MCF 10A (cell line): ENCODE results near the gene OR2AT4. TPM values are rescaled to one million over a fixed set of nuclear protein-coding genes. Genes with fewer than 3 reads are reported as not detected.

Experiments used
- total RNA-seq: library from RNA; stranded (reverse); gene quantifications from 2 replicates; pipeline ENCODE4 v1.2.3, GENCODE V29; 2022

OR2AT4 gene
- total RNA-seq, 1 experiment from 2014 or later = not detected

Other genes with a start within 250 kb of the OR2AT4 start
- 49.3 and 49.6 TPM in 2 replicates for gene XRRA1, start 147.8 kb downstream of the OR2AT4 start, total RNA-seq
- gene SPCS2, start 147.6 kb downstream of the OR2AT4 start, total RNA-seq = 198 and 217 TPM in 2 replicates
- gene NEU3, start 107.9 kb downstream of the OR2AT4 start, total RNA-seq = 8.7 and 10.0 TPM in 2 replicates
- gene SLCO2B1, start 54.2 kb upstream of the OR2AT4 start, total RNA-seq = not detected in 2 replicates
- gene TPBGL, start 143.9 kb upstream of the OR2AT4 start, total RNA-seq = not detected in 2 replicates